Measurements from ENCODE around the gene TRAK2. TPM values are rescaled to one million over a fixed set of nuclear protein-coding genes. Genes with fewer than 3 reads are reported as not detected.

Gene TRAK2
- total RNA-seq, 1 donor from 2014 or later: 11.2 TPM

DNA sequence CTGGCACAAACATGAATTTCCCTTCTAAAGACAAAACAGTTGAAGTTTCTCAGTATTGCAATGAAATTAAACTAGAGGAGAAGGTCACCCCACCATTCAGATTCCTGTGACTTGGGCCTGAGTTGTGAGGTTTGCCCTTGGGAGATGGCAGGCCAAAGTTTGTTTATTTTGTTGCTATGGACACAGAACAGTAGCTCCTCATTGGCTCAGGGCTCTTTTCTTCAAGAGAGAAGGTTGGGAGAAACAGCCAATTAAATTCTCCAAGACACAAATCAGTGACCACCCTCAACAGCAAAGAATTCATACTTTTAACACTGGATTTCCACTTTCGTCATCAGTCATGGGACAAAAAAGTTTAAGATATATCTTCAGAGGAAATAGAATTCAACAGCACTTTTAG is 94.0 kb downstream of the TRAK2 start, which contains the start of gene FLACC1:
FLACC1 (minus strand) TSS at position 125 of the 400 bp plus-strand sequence. CDS start 5,941 bp downstream, outside the sequence.
- peak; percentile 64 for DNase-seq (ENCODE audit: low read depth)
- TF ChIP-seq, protein P1, sequence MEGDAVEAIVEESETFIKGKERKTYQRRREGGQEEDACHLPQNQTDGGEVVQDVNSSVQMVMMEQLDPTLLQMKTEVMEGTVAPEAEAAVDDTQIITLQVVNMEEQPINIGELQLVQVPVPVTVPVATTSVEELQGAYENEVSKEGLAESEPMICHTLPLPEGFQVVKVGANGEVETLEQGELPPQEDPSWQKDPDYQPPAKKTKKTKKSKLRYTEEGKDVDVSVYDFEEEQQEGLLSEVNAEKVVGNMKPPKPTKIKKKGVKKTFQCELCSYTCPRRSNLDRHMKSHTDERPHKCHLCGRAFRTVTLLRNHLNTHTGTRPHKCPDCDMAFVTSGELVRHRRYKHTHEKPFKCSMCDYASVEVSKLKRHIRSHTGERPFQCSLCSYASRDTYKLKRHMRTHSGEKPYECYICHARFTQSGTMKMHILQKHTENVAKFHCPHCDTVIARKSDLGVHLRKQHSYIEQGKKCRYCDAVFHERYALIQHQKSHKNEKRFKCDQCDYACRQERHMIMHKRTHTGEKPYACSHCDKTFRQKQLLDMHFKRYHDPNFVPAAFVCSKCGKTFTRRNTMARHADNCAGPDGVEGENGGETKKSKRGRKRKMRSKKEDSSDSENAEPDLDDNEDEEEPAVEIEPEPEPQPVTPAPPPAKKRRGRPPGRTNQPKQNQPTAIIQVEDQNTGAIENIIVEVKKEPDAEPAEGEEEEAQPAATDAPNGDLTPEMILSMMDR (conservative IDR thresholded peaks at IDR 0.05; ENCODE audit: low read depth, low read length): no peak
- no peak within 1 kb of the TSS for H3K4me3 ChIP-seq (ENCODE audit: low read depth, low read length)

DNA sequence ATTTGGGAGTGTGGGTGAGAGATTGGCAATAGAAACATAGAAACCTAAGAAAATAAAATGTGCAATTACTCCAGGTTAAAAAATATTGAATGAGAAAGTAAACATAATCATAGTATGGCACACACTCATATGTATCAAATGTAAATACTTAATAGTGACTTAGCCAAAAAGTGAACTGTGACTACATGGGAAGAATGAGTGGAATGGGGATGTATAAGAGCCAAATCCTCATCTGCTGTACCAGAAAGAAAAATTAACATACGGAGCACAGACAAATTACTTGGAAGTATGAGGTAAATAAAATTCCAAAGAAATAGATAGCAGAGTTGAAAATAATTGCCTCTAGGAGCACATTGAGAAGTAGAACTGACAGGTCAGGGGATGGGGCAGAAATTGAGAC is 98.1 kb downstream of the TRAK2 start:
- TF ChIP-seq, protein P1 (conservative IDR thresholded peaks at IDR 0.05; ENCODE audit: low read depth, low read length): no peak
- no peak overlapping the region for H3K4me3 ChIP-seq (ENCODE audit: low read depth, low read length)
- DNase-seq (ENCODE audit: low read depth): no peak

DNA sequence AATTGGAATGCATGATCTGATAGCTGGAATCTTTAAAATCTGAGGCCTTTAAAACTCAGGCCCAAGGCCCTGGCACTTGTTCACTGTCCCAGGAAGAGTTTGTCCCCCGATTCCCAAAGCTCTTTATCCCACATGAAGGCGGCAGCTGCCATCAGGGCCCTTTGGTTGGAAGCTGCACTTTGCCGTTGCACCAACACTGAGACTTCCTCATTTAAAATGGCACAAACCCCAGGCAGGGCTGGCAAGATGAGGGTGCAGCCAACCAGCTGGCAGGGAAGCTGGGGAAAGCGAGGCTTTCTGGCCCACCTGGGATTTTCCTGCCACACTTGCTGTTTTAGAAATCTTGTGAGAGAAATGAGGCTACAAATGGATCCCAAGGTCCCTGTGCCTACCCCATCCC is 100.4 kb downstream of the TRAK2 start:
- TF ChIP-seq, protein P1 (conservative IDR thresholded peaks at IDR 0.05; ENCODE audit: low read depth, low read length): no peak
- H3K4me3 ChIP-seq (ENCODE audit: low read depth, low read length): no peak overlapping the region
- no peak for DNase-seq (ENCODE audit: low read depth)

DNA sequence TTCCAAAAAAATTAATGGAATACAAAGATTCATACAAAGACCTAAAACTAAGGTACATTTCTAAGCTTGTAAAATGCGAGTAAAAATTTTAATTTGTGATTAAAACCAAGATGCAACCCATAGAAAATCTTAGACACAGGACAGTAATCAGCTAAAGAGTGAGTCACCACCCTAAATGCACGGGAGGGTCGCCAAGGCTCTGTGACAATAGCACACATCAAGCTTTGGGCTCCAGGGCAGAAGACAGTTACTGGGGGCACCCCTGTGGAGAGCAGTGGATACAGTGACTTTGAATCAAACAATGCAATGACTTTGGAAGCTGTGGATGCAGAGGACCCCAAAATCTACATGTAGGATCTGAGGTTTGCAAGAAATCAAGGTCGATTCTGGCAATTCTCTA is 101.7 kb downstream of the TRAK2 start:
- TF ChIP-seq, protein P1 (conservative IDR thresholded peaks at IDR 0.05; ENCODE audit: low read depth, low read length): no peak
- no peak for DNase-seq (ENCODE audit: low read depth)
- no peak overlapping the region for H3K4me3 ChIP-seq (ENCODE audit: low read depth, low read length)

DNA sequence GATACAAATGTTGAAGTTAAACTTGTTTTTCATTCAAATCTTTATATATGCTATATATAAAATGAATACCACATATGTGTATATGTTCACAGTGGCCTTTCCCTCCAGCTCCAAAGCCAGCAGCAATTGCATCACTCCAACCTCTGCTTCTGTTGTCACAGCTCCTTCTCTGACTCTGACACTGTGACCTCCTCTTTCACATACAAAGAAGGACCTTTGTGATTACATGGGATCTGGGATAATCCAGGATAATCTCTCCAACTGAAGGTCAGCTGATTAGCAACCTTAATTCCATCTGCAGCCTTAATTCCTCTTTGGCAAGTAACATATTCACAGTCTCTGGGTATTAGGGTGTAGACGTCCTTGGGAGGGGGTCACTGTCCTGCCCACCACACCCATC is 102.5 kb downstream of the TRAK2 start:
- TF ChIP-seq, protein P1 (conservative IDR thresholded peaks at IDR 0.05; ENCODE audit: low read depth, low read length): no peak
- H3K4me3 ChIP-seq (ENCODE audit: low read depth, low read length): no peak overlapping the region
- no peak for DNase-seq (ENCODE audit: low read depth)

DNA sequence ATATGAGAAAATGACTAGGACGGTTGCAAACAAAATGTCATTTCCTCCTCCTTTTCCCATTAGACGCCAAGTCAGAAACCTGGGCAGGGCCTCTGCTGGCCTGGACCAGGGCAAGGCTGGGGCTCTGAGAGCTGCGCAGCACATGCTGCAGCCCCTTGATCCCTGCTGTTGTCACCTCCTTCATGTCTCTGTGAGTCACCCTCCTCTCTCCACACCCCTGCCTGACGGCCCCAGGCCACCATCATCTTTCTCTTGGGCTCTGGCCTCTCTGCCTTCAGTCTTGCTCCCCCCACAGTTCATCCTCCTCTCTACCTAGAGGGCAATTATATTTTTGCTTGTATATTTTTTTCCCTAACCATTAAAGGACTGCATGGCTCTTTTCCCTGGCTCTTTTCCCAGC is 104.1 kb downstream of the TRAK2 start:
- no peak for DNase-seq (ENCODE audit: low read depth)
- H3K4me3 ChIP-seq (ENCODE audit: low read depth, low read length): no peak overlapping the region
- TF ChIP-seq, protein P1 (conservative IDR thresholded peaks at IDR 0.05; ENCODE audit: low read depth, low read length): no peak

DNA sequence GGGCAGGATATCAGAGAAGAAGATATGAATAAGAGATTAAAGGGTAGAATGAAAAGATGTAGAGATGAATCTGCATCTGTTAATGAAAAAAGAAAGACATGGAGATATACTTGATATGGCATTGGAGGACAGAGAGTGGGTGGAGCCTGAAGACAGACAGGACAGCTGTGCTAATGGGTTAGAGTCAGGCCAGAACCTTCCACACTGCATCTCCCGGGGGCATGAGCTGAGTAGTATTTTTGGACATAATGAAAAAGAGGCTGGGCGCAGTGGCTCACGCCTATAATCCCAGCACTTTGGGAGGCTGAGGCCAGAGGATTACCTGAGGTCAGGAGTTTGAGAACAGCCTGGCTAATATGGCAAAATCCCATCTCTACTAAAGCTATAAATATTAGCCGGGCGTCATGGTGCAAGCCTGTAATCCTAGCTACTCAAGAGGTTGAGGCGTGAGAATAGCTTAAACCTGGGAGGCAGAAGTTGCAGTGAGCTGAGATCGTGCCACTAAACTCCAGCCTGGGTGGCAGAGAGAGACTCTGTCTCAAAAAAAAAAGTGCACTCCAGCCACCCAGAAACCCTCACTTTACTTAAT is 105.5 kb downstream of the TRAK2 start:
- no peak for DNase-seq (ENCODE audit: low read depth)
- TF ChIP-seq, protein P1 (conservative IDR thresholded peaks at IDR 0.05; ENCODE audit: low read depth, low read length): no peak
- no peak overlapping the region for H3K4me3 ChIP-seq (ENCODE audit: low read depth, low read length)

Measured in epithelial cell of proximal tubule (primary cell).